Right lobe of liver (tissue), 6 donors: ENCODE data around the gene MLH1. TPM values are rescaled to one million over a fixed set of nuclear protein-coding genes. Genes with fewer than 3 reads are reported as not detected.

ENCODE experiments used
- ATAC-seq, 4 donors: fragments of 200-7000 bp; cut with Tn5 transposase; one replicate each; pipeline ENCODE4 v1.9.1; 2020; ENCODE audit warnings: mild to moderate bottlenecking in 4 of 4, moderate library complexity in 4 of 4
- DNase-seq, 3 donors: peaks; one replicate each; pipeline ENCODE4 v3.0.0-alpha.2; 2020
- H3K27ac ChIP-seq, 3 donors: fragments of 200-600 bp; one replicate each; pipeline ENCODE4 v1.8.0; 2022
- H3K27me3 ChIP-seq, 2 donors: fragments of 200-600 bp; one replicate each; pipeline ENCODE4 v1.8.0; 2022
- H3K36me3 ChIP-seq, 4 donors: fragments of 200-600 bp; sonication (generic) in 1 of 4; one replicate each; pipeline versions ENCODE4 v1.5.1 to v1.8.0; 2017 to 2022; ENCODE audit warnings: control low read depth in 1 of 4
- H3K4me1 ChIP-seq, 4 donors: fragments of 200-600 bp; sonication (generic) in 1 of 4; one replicate each; pipeline versions ENCODE4 v1.5.1 to v1.8.0; 2017 to 2022; ENCODE audit warnings: control low read depth in 1 of 4
- H3K4me3 ChIP-seq, 3 donors: fragments of 200-600 bp; one replicate each; pipeline ENCODE4 v1.8.0; 2022
- H3K9me3 ChIP-seq, 4 donors: fragments of 200-600 bp; sonication (generic) in 1 of 4; one replicate each; pipeline versions ENCODE4 v1.5.1 to v1.8.0; 2017 to 2022; ENCODE audit warnings: control low read depth in 1 of 4
- CTCF ChIP-seq, 4 donors: fragments of 200-600 bp in 3 of 4; fragments of 450-650 bp in 1 of 4; IDR thresholded peaks; one replicate each; pipeline versions ENCODE4 v1.5.1 to v1.8.0; 2016 to 2022; ENCODE audit warnings: antibody characterized with exemption in 4 of 4, mild to moderate bottlenecking in 2 of 4
- POLR2A ChIP-seq: fragments of 450-650 bp; IDR thresholded peaks from one replicate; pipeline ENCODE4 v1.6.1; 2017; ENCODE audit warnings: antibody characterized with exemption, mild to moderate bottlenecking
- WGBS: methylation state at CpG from one replicate; pipeline ENCODE4 v1.1.6; 2018; ENCODE audit warnings: low coverage, low lambda C conversion rate; ENCODE audit not compliant: insufficient coverage; ENCODE audit errors: missing lambda C conversion rate; 5-methylcytosine and 5-hydroxymethylcytosine counted together
- intact Hi-C, 2 donors: fragments of 100-400 bp; cut with DNase I; formaldehyde crosslinking; loops; one replicate each; pipeline versions ENCODE4 v1.11.2 to v1.14.1; 2022
- total RNA-seq, 6 experiments: library from RNA; depleted of rRNA in 2 of 6; stranded (reverse); fragments of >200 nt in 2 of 6; fragmentation: NEBNext Ultra II Directional in 3 of 6; extraction: Animal tissue kit (Norgen Biotek cat#: 25700) in 3 of 6; gene quantifications; one replicate each; pipeline versions ENCODE4 v1.1.0 to v1.2.4, GENCODE V29; 2016 to 2023
- donor health status: DM: no; HTN: yes; CAD: no.
- donor health status: DM: no; HTN: no; CAD: no.
- donor health status: DM: no; HTN: no; CAD: no.
- donor health status: DM: no; HTN: yes; CAD: no.
- donor health status: DM: no; HTN: yes; CAD: no.

MLH1 gene
- total RNA-seq, 6 experiments from 2014 or later = 13.1 to 23.2 (median 15.3) TPM

- WGBS = 76% methylated on average over 2 of the region's 3 CpGs
- TF ChIP-seq CTCF (IDR thresholded peaks at IDR 0.05) (no peak), POLR2A (no peak)
These were observed 71.4 kb downstream of the MLH1 start for GRCh38 chr3:37064747-37065146.

DNA sequence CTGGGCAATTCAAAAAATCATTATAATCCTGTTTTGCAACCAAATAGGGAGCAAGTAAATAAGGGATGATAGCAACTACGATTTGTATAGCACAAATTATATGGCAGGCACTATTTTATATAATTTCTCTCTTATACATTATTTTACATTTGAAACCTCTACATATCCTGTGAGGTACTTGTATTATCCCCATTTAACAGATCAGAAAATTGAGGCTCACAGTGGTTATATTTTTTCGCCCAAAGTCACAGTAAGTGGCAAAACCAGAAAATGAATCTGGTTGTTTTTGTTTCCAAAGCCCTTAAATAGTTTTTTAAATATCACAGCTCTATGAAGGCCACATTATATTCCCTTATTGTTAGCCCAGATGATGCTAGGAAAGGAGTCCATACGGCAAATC, 74.3 kb downstream of the MLH1 start:
- Histone ChIP-seq H3K36me3 (peaks cover 0 to 25% (median 9%) of the 10 kb centered on the region in 4 donors), H3K9me3 (no peaks in the 10 kb centered on the region), H3K4me1 (no peaks in the 10 kb centered on the region), H3K4me3 (no peak overlapping the region), H3K27me3 (no peaks in the 10 kb centered on the region), H3K27ac (no peak overlapping the region)
- intact Hi-C loops = no loop called here
- no peak for DNase-seq
- ATAC-seq = no peak
- 81% methylated on average over 3 of the region's 3 CpGs for WGBS
- TF ChIP-seq CTCF (IDR thresholded peaks at IDR 0.05) = no peak
- TF ChIP-seq POLR2A = no peak

More at GRCh38 chr3:37064747-37065146, 71.4 kb downstream of the MLH1 start:
- no peak for ATAC-seq
- H3K36me3 ChIP-seq = peaks cover 0 to 32% (median 11%) of the 10 kb centered on the region in 4 donors
- no peak overlapping the region for H3K4me3 ChIP-seq
- H3K27me3 ChIP-seq = no peaks in the 10 kb centered on the region
- no peaks in the 10 kb centered on the region for H3K4me1 ChIP-seq
- intact Hi-C loops = no loop called here
- H3K9me3 ChIP-seq = no peaks in the 10 kb centered on the region
- DNase-seq = no peak
- H3K27ac ChIP-seq = no peak overlapping the region

- 61% methylated on average over 1 of the region's 1 CpG for WGBS
These were observed 74.7 kb downstream of the MLH1 start for GRCh38 chr3:37068031-37068430.

DNA sequence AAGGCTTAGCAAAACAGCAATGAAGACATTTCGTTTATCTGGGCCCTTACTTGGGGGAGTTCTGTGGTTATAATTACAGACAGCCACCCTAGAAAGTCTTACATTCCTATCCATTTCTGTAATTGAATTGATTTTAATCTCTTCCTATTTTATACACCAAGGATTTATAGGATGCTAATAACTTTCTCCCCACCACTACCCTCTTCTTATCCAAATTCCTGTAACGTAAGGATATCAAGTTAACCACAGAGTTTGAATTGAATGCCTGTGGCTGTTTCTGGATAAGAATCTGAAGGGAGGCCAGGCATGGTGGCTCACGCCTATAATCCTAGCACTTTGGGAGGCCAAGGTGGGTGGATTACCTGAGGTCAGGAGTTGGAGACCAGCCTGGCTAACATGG, 78.6 kb downstream of the MLH1 start:
- WGBS = 82% methylated on average over 2 of the region's 3 CpGs
- TF ChIP-seq CTCF (IDR thresholded peaks at IDR 0.05) (no peak), POLR2A (no peak)
- intact Hi-C loops = no loop called here
- no peak for ATAC-seq
- Histone ChIP-seq H3K9me3 (no peaks in the 10 kb centered on the region), H3K27me3 (no peaks in the 10 kb centered on the region), H3K4me1 (no peaks in the 10 kb centered on the region), H3K36me3 (peaks cover 0 to 34% (median 4%) of the 10 kb centered on the region in 4 donors), H3K27ac (no peak overlapping the region), H3K4me3 (no peak overlapping the region)
- DNase-seq = no peak

More at GRCh38 chr3:37068031-37068430, 74.7 kb downstream of the MLH1 start:
- intact Hi-C loops = no loop called here
- Histone ChIP-seq H3K27me3 (no peaks in the 10 kb centered on the region), H3K9me3 (no peaks in the 10 kb centered on the region), H3K36me3 (peaks cover 0 to 25% (median 7%) of the 10 kb centered on the region in 4 donors), H3K27ac (no peak overlapping the region), H3K4me1 (no peaks in the 10 kb centered on the region), H3K4me3 (no peak overlapping the region)
- DNase-seq = no peak
- no peak for TF ChIP-seq POLR2A
- no peak for TF ChIP-seq CTCF (IDR thresholded peaks at IDR 0.05)
- ATAC-seq = no peak

GRCh38 chr3:37072892-37073291, 79.6 kb downstream of the MLH1 start:
- TF ChIP-seq CTCF (IDR thresholded peaks at IDR 0.05) = no peak
- TF ChIP-seq POLR2A = no peak
- Histone ChIP-seq H3K4me1 (no peaks in the 10 kb centered on the region), H3K36me3 (peaks cover 0 to 34% (median 4%) of the 10 kb centered on the region in 4 donors), H3K27me3 (no peaks in the 10 kb centered on the region), H3K9me3 (no peaks in the 10 kb centered on the region), H3K4me3 (no peak overlapping the region), H3K27ac (no peak overlapping the region)
- 35% methylated on average over 2 of the region's 2 CpGs for WGBS
- ATAC-seq (no peak), DNase-seq (no peak)
- intact Hi-C loops = no loop called here
